ENCODE results near the gene SCN5A.
"Not testable (repeated sequence)": the region's sequence is repeated elsewhere in the genome, so short reads cannot be mapped to it uniquely, and the experiment has no call there.

SCN5A gene

DNA sequence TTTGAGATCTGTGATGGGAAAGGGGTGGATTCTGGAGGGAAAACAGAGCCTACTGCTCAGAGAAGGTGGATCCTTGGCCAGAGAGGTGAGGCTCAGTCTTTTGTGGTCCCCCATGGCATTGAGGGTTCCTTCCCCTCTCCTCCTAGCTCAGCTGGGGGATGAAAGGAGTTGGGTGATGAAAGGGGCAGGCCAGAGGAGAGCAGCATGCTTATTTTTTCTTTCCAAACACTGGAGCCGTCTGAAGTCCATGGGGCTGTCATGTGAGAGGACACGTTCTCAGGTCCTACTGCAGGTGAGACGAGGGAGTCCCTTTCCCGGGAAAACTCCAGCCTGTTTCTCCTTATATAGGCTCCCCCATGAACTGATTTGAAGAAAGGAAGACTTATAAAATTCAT lies 71.4 kb downstream of the SCN5A start:
- DNase-seq (ENCODE audit: low read depth): no peak

DNA sequence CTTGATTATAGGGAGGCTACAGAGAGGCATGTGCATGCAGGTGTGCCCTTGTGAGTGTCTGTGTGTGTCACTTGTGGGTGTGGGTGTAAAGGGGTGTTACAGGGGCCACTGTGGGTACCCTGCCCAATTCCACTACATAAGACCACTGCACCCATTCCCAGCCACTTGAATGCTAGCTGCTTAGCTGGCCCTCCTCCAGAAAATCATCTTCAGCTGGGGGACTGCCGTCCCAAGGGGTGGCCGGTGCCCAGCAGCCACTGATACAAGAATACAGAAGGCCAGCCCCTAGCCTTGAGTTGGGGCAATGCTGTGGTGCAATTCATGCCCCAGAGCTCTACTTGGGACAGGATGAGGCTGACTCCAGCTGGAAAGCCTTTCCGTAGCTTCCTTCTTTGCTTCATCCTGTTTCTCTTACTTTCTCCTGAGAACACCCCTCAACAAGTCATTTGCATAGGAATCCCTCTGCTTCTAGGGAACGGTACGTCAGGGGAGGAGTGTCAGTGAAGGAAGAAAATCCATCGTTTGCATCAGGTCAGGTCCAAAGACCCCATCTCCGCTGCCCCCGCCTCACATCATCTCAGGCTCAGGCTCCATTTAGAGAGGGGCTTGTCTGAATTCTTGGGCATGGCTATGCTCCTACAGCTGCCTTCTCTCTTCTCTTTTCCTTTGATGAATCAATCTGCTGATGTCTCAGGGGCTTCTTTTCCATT lies 72.0 kb downstream of the SCN5A start:
- no peak for DNase-seq (ENCODE audit: low read depth)

- no peak for DNase-seq (ENCODE audit: low read depth)
Observed at GRCh38 chr3:38576526-38577370, 72.7 kb downstream of the SCN5A start.

DNA sequence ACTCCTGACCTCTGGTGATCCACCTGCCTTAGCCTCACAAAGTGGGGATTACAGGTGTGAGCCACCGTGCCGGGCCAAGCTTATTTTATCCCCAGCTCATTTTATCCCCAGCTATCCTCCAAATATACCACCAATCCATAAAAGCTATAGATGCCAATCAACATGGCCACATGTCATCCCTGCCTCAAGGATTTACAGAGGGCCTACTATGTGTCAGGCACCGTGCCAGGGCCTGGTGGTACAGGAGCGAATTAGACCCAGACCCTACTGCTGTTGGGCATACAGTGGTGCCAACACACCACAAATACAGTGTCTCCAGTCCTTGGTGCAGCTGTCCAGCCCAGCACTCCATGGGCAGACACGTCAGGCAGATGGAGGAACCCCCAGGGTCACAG lies 73.4 kb downstream of the SCN5A start:
- no peak for DNase-seq (ENCODE audit: low read depth)

GRCh38 chr3:38575279-38575843 lies 74.1 kb downstream of the SCN5A start:
- no peak for DNase-seq (ENCODE audit: low read depth)

DNA sequence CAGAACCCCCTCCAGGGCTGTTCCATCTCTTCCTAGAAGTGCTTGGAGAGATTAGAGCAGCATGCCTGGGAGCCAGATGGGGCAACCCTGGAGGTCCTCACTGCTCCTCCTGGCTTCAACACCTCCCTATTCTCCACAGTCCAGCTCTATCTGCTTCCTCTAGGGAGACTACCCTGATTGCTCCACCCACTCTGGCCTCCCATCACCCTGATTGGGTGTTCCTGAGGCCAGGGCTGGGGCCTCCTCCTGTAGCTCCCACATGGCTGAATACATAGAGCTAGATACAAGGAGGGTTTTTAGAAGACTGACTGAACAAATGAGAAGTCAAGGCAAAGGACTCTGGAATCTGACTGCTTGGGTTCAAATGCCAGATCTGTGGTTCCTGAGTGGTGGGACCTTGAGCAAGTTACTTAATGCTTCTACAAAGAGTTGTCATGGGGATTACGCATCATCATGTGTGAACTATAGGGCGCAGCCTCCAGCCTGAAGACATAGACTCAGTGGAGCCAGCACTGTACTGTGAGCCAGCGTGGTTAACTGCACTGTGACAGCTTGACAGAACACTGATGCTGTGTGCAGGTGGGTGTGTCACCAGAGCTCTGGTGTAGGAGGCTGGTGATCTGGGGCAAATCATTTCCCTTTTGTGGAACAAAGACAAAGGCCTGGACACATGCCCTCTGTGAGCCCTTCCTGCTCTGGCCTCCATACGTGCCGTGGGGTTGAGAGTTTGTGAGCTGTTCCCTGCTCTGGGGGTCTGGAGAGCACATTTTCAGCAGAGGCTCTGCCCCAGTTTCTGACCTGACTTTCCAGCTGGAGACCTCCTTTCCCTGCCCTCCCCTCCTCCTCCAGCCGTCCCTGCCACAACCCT lies 74.8 kb downstream of the SCN5A start:
- no peak for DNase-seq (ENCODE audit: low read depth)

DNA sequence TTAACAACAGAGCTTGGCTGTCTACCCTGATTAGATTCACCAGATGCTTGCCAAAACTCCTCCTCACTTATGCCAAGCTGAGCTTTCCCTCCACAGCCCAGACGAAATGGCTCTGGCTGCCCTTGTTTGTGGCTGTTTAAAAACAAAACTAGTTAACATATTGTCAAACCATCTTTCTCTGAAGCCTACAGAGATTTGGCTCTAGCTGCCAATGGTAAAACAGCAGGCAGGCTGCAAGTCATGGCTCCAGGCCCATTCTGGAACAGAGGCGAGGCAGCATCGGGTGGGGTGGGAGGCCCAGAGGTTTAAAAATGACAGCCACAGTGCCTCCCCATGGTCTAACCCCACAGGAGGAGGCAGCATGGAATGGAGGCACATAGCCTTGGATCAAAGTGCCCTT lies 75.9 kb downstream of the SCN5A start:
- no peak for DNase-seq (ENCODE audit: low read depth)

DNA sequence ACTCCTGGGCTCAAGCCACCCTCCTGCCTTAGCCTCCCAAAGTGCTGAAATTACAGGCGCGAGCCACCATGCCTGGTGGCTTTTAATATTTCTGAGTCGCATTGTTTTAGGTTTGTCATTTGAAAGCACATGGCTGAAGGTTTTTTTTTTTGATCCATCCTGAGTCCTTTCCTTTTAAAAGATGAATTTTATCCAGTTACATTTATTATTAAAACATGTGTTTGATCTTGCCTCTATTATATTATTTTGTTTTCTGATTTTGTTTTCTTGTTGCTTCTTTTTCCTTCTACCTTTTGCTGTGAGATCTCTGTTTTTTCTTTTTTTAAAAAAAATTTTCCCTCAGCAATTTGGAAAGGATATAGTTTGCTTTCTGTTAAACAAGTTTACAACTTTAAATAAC lies 76.4 kb downstream of the SCN5A start:
- no peak for DNase-seq (ENCODE audit: low read depth)

- no peak for DNase-seq (ENCODE audit: low read depth)
Observed at GRCh38 chr3:38567498-38567897, 82.0 kb downstream of the SCN5A start.

DNA sequence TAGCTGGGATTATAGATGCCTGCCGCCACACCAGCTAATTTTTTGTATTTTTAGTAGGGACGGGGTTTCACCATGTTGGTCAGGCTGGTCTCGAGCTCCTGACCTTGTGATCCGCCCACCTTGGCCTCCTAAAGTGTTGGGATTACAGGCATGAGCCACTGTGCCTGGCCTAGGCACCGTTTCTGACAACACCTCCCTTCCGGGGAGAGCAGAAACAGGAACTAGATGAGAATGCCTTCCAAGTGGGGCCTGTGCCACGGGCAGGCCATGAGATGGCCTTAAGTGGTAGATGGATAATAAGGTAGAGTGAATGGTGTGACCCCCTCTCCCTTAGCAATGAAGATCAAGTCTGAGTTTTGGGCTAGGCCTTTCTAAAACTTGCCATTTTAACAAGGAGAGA lies 82.7 kb downstream of the SCN5A start:
- not testable (repeated sequence) for DNase-seq (ENCODE audit: low read depth)

GRCh38 chr3:38566215-38566528 lies 83.3 kb downstream of the SCN5A start:
- DNase-seq (ENCODE audit: low read depth): no peak

DNA sequence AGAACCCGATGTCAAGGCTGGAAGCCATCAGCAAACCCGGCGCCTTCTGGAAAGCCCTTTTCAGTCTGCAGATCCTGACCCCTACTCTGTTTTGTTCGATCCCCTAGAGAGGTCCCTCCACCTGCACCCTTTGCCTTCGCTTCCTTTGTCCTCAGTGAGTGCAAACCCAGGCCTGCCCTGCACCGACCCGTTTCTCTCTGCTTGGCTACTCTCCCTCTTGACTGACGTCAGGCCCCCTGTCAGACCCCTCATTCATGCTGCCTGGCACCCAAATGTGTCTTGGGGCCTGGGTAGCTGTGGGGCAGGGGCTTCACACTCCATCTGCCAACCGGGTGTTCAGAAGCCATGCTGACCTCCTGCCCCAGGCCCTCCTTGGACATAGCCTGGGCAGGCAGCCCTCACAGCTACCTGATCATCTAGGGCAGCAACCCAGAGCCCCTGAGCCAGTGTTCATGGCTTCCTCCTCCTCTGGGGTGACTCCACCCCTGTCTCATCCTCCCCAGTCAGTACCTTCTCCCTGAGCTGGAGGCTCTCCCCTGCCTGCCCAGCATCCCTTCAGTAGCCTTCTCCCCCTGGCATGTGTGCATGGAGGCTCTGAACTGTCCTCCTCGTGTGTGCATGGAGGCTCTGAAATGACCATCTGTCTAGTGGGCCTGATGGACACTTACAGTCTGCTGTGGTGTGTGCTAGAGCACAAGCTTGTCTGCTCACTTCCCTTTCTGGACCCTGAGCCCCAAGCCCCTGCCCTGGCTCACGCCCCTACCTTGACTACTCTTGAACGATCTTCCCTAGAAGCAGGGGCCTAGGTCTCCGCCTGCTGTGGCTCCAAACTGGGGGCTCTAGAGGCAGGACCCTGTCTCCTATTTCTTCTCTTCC lies 83.9 kb downstream of the SCN5A start:
- DNase-seq (ENCODE audit: low read depth): no peak

- DNase-seq (ENCODE audit: low read depth): no peak
Observed at GRCh38 chr3:38564631-38565338, 84.7 kb downstream of the SCN5A start.

GRCh38 chr3:38563886-38564270 lies 85.6 kb downstream of the SCN5A start:
- no peak for DNase-seq (ENCODE audit: low read depth)

DNA sequence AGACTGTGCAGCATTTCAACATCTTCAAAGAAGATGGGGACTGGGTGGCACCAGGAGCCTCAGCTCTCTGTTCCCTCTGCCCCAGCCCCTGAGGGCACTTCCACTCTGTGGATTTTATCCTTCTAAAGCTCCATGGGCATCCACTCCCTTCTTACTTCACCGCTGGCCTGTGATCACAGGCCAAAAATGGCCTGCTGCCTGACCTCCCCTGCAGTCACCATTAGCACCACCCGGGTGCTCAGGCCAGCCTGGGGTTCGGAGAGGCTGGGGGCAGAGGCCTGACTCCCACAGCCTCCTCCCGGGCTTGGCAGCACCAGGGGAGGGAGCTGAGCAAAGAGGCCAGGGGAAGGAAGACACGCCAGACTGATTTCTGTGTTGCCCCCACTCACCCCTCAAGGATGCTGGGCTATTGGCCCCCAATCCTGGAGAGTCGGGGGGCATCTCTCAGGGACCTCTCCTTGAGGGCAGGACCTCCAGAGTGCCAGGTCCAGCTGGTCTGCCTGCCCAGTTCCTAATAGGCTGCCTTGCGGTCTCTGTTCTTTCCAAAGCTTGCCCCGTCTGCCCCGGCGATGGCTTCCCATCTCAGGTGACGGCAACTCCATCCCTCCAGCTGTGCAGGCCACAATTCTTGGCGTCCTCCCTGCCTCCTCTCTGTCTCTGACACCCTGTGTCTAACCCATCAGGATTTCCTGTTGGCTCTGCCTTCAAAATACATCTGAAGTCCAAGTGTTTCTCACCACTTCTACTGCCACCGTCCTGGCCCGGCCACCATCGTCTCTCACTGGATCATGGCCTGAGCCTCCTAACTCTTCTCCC lies 86.2 kb downstream of the SCN5A start:
- DNase-seq (ENCODE audit: low read depth): no peak

- DNase-seq (ENCODE audit: low read depth): no peak
Observed at GRCh38 chr3:38562467-38562925, 87.0 kb downstream of the SCN5A start.

GRCh38 chr3:38561746-38562466 lies 87.6 kb downstream of the SCN5A start:
- DNase-seq (ENCODE audit: low read depth): no peak

- DNase-seq (ENCODE audit: low read depth): no peak
Observed at GRCh38 chr3:38560996-38561717, 88.3 kb downstream of the SCN5A start.
